HG03520 (cell line): ENCODE data around the gene AGK.
A peak's percentile ranks its signal among the peaks of the same experiment; 100 is the strongest.

ENCODE experiments used
- ATAC-seq: cut with Tn5 transposase; IDR thresholded peaks from one replicate; pipeline ENCODE4 v1.9.1; 2021; ENCODE audit warnings: mild to moderate bottlenecking, moderate library complexity; ENCODE audit not compliant: unreplicated experiment

AGK gene

DNA sequence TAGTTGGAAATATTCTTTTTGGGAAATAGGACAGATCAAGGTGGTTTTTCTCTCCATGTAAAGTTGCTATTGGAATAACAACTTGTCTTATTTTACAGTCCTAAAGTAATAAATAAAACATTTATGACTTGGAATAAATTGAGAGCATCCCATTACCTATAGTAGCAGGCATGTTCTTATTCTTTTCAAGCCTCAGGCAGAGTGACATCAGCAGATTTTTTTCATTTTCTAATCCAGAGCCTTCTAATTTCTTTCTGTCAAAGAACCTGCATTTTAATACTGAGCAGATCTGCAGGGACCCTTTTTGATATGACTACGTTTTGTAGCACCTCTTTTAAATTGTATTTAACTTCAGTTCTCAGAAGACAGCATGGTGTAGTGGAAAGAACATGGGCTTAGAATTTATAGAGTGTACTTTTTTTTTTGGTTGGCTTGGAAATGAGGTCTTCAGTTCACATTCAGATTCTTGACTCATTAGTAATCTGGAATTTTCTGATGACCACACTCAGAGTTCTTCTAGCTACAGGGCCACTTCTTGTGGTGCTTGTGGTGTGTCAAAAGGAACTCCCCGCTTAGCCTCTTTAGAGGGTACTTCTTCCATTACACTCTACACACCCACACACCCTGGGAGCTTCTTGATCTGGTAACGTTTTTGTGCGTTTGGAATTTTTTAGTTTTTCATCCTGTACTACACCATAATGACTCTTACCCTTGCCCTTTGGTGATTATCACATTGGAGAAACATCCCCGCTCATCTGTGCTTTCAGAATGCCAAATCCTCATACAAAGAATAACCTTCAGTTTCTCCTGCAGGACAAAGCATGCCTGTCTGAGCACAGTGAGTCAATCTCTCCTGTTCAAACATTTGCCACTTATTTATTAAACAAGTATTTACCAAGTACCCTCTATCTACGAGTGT is 34.6 kb downstream of the AGK start:
- peak; percentile 83 for ATAC-seq

GRCh38 chr7:141586878-141587277 is 35.7 kb downstream of the AGK start:
- no peak for ATAC-seq

DNA sequence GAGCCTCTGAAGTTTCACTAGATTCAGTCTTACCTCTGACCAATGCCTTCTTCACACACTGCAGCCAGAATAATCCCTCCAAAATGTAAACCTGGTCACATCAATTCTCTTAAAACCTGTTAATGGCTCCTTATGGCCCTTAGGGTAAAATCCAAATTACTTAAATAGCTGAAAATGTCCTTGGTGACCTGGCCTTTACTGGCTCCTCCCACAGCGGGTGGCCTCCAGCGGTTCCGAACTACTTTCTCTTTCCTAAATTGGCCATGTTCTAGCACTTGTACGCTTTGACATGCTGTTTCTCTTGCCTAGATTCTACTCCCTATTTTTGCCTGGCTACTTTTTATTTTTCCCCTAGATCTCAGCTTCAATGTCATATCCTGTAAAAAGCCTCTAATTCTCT is 36.1 kb downstream of the AGK start:
- ATAC-seq: no peak

GRCh38 chr7:141588912-141589311 is 37.7 kb downstream of the AGK start:
- no peak for ATAC-seq

- ATAC-seq: no peak
Measured at GRCh38 chr7:141590071-141590470, 38.9 kb downstream of the AGK start.

DNA sequence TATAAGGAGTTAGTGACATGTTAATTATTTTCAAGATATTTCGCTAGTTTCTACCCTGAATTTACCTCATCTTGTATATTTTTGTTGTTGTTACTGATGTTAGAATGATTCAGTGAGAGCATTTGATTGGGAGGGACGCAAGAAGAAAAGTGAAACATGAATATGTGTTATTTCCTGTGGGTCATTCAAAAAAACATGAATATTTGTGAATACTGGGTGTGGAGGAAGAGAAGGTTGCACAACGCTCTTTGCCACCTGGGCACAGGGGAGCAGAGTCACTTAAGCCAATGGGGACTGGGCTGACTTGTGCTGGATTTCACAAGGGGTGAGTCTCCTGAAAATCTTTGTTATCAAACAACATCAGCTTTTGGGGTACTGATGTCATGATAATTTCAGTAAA is 39.5 kb downstream of the AGK start:
- ATAC-seq: no peak

DNA sequence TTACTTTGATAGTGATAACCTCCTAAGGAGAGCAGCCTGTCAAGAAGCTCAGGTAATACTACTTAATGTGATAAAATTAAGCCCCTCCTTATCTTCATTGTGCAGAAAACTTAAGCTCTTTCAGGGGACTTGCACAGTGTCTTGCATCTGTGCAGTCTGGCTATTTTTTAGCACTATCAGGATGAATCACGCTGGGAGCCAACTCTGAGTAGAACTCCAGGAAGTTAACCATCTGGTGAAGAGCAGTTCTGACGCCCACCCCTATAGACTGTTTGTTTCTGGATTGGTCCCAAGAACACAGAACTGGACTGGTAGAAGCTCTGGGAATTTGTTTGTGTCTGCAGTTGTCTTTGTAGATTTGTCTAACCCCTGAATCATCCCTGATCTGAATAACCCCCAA is 41.9 kb downstream of the AGK start:
- ATAC-seq: no peak

DNA sequence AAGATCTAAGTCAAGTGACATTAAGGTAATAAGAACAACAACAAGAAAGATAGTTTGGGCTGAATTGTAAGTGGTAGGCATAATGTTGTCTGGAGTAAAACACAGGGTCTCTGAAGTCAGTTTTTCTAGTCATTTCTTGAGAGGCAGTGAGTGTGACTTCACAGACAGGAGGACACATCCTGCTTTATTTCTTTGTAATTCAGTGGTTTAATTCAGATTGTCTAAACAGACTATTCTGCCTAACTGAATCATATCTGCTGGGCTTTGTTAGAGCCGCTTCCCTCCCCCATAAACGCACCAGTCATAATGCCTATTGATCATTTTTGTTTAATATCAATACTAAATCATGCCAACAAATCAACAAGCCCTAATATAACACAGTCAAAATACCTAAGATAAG is 46.8 kb downstream of the AGK start:
- ATAC-seq: no peak

DNA sequence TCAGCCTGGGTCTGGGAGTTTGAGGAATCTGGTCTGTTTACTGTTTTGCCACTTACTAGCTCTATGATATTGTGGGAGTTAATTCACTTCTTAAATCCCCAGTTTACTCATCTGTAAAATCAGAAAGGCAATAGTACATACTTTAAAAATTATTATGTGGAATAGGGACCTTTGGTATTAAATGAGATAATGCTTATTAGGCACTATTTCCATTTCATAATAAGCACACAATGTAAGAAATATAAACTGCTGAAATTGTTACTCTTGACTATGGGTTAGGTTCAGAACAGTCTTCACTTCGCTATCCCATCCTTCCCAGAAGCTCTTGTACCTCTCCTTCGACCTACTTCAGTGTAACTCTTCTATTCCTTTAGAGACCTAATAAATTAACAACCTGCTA is 47.2 kb downstream of the AGK start:
- ATAC-seq: no peak

DNA sequence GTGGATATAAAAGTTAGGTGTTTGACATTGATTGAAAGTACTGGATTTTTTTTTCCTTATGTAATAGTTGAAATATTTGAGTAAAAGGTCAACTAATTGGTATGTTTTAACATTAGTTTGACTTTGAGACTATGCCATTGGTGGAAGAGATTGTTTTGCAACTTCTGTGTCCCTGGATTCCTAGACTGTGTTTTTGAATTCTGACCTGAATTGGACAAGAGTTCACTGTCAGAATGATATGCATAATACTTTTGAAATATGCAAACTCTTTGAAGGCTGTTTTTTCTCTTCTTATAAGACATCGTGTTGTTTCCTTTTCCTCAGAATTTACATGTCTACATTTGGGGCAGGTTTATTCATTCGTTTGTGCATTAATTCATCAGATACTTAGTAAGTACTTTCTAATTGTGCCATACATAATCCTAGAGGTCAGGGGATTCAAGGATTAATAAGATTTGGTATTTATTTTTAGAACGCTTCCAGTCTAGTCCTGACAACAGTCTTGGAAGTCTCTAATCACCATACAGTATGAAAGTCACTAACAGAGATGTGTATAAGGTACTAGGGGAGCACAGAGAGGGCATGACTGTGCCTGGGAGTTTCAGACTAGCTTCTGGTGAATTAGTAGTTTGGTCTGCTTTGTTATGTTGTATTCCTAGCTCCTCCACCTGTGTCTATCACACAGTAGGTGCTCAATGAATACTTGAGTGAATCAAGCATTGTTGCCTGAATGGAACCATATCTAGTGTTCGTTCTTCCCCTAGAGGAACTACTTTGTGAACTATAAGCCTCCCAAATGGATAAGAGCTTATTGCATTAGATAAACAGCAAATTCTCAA is 49.2 kb downstream of the AGK start:
- no peak for ATAC-seq

DNA sequence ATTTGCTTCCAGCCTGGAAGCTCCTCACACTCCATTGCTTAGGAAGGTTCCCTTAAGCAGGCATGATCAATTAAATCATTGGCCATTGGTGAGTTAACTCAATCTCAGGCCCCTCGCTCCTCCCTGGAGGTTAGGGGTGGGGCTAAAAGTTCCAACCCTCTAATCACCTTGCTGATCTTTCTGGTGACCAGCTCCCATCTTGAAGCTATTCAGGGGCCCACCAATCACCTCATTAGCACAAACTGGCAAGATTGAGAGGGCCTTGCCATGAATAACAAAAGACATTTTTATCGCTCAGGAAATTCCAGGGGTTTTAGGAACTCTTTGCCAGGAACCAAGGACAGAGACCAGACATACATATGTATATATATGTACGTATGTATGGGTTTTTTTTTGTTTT is 58.4 kb downstream of the AGK start:
- no peak for ATAC-seq

DNA sequence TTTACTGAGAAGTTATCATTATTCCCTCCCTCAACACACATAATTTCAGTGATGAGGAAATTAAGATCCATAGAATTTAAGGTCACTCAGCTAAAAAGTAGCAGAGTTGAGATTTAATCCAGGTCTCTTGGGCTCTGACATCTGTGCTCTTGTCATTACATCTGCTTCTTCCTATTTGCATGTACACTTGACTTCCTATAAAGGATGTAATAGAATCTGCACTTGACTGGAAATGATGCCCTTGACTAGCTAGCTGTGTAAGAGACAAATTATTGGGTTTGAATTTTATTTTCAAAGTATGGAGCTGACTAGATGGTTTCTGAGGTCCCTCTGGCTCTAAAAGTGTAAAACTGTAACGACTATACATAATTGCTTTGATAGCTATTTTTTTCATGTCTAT is 59.5 kb downstream of the AGK start:
- no peak for ATAC-seq

DNA sequence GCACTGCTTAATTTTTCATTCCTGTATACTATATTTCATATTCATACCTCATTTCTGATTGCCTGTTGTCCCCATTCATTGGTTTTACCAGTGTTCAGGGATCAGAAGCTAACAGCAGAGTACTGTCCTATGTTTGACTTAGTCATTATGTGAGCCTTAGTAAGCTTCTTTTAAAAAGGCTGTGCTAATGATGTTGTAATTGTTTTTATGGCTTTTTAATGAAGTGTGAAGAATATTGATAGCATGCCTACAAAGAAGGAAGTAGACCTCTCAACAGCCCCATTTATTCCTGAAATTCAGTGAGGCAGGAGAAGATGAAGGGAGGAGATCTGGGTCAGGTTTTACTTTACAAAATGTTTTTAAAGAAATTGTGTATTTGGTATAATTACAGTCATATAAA is 61.7 kb downstream of the AGK start:
- ATAC-seq: no peak

DNA sequence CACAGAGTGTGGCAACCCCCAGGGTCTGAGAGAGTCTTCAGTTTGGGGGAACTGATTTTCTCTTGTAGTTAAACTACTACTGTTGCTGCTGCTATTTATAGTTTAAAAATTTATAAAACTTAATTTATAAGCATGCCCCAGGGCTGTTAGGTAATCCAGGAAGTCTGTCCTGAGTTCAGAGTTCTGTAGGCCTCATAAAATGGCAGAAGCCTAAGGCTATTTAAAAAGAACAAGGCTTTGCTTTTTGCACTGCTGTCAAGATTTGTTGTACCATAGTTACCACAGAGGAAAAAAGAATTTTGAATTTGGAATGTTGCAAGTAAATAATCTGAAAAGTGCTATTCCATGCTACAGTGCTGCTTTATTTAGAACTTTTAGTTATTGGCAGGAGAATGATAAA is 66.1 kb downstream of the AGK start:
- ATAC-seq: no peak

DNA sequence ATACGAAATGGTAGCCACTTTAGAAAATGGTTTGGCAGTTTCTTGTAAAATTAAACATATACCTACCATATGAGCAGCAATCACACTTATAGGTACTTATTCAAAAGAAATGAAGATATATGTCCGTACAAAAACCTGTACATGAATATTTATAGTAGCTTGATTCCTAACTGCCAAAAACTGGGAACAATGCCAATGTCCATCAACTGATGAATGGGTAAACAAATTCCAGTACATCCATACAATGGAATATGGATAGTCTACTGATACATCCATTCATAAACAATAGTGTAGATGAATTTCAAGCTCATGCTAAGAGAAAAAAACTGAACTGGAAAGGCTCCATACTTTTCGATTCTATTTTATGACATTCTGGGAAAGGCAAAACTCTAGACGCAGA is 68.5 kb downstream of the AGK start:
- no peak for ATAC-seq

- no peak for ATAC-seq
Measured at GRCh38 chr7:141624763-141625162, 73.6 kb downstream of the AGK start.

DNA sequence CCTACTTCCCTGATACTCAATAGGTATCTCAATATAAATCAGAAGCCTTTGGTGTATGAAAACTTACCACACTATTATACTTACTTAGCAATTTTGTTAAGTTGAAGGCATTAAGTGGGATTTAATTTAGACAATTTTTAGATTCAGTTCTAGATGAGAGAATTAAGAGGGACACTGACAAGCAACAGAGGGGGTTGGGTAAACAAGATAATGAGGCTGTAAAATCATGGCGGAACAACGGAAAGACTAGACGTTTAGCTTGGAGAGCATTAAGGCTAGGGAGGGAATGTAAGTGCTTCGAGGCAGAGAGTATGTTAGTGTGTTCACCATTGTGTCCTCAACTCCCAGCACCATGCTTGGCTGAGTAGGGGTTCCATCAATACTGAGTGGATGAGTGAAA is 79.4 kb downstream of the AGK start:
- ATAC-seq: no peak

- ATAC-seq: no peak
Measured at GRCh38 chr7:141631525-141631924, 80.3 kb downstream of the AGK start.

DNA sequence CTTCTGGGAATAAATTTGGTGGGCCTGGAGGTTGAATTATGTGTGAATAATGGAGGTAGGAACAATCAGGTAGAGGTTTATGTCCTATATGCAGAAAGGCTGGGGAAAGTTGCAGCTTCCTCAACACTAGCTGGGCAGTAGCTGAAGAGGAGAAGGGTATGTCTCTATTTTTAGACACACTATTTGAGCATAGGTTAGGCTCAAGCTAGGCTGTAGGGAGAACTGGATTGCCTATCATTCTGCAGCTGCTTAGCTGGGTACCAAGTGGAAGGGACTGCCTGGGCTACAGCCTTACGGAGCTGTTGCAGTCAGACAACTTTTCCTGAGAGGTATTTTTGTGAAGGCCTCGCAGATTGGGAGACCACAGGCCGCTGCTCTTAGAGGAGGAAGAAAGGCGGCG is 82.9 kb downstream of the AGK start:
- no peak for ATAC-seq

DNA sequence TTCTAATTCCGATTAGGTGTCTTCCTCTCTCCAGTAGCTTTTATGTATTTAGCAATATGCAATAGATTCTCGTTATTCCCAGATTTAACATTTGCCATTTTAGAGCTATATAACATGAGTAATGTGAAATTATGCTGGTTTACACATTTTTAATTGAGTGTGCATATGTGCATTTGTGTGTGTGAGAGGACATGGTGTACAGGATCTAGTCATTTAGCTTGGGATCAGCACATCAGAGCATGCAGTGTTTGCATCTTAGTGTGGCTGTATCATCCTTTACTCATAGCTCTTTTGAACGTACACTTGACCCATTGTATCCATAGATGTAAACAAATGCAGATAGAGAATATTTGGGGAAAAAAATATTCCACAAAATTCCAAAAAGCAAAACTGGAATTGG is 84.8 kb downstream of the AGK start:
- no peak for ATAC-seq

GRCh38 chr7:141640239-141640840 is 89.1 kb downstream of the AGK start:
- no peak for ATAC-seq

DNA sequence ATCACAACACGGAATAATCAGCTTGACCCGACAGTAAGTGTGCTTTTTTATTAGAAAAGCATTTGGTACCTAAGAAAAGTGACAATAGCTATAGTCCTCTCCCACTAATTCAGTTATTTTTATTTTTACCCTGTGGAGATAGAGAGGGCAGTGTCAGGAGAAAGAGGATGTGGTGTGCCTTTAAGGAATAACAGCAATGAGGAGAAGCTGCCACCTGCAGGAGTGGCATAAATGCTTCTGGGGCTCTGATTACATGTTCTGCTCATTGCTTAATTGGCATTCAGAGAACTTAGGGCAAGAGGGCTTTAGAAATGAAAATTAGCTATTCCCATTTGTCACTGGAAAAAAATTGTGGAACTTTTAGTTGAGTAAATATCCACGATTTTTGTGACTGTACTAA is 90.7 kb downstream of the AGK start:
- ATAC-seq: no peak
